Cardiac fibroblast (primary cell): ENCODE results near the gene PCA3.
A peak's percentile ranks its signal among the peaks of the same experiment; 100 is the strongest.

Experiments used
- DNase-seq, 2 donors: peaks; one replicate each; pipeline versions ENCODE4 v3.0.0 to v3.0.0-alpha.2; 2010; ENCODE audit warnings: low read depth in 2 of 2
- H3K4me3 ChIP-seq, 2 donors: replicated peaks in 1 of 2; 1 replicate in 1 of 2; 2 replicates in 1 of 2; pipeline ENCODE4 v1.5.1; 2011; ENCODE audit warnings: low read depth in 2 of 2, low read length in 2 of 2, mild to moderate bottlenecking in 2 of 2, moderate library complexity in 1 of 2
- CTCF ChIP-seq: IDR thresholded peaks from one replicate; pipeline ENCODE4 v1.5.1; 2011; ENCODE audit warnings: low read depth, mild to moderate bottlenecking, low read length, inconsistent platforms

The PCA3 gene

DNA sequence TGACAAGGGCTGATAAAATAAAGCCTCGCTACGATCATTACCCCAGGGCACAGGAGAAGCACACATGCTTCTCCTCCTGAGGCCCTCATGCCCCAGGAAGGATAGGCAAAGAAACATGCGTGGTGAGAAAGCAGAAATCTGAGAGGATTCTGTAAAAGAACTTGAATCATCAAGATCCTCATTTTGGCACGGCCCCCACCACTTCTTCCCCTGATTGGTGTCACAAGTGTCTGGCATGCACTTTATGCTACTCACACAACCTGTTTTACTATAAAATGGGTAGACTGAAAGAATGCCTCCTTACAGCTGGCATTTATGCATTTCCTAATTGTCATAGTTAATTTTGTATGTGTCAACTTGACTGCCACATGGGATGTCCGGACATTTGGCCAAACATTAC is 32.1 kb downstream of the PCA3 start:
- TF ChIP-seq CTCF, result no peak
- no peak overlapping the region for H3K4me3 ChIP-seq
- DNase-seq, result no peak

GRCh38 chr9:76798527-76798926 is 34.3 kb downstream of the PCA3 start:
- no peak for DNase-seq
- no peak overlapping the region for H3K4me3 ChIP-seq
- TF ChIP-seq CTCF, result no peak

DNA sequence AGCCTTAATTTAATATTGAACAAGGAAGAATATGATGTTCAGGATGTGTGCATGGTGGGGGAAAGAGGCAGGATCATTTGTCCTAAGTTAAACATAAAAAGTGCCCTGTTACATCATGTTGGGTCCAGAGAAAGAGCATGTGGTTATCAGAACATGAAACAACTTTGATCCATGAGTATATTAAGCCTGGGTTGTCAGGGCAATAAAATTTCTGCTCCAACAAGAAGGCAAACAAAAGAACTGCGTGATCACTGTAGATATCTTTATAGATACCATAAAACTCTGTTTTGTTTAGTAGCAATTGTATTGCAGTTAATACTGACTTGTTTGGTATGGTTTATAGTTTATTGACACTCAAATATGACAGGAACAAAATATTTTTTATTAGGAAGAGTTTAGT is 35.2 kb downstream of the PCA3 start:
- DNase-seq, result no peak
- no peak for TF ChIP-seq CTCF
- H3K4me3 ChIP-seq, result no peak overlapping the region

- no peak overlapping the region for H3K4me3 ChIP-seq
- TF ChIP-seq CTCF, result no peak
- no peak for DNase-seq
These were observed 36.7 kb downstream of the PCA3 start for GRCh38 chr9:76800901-76801300.

GRCh38 chr9:76803083-76803482 is 38.8 kb downstream of the PCA3 start:
- no peak overlapping the region for H3K4me3 ChIP-seq
- no peak for DNase-seq
- TF ChIP-seq CTCF, result no peak

DNA sequence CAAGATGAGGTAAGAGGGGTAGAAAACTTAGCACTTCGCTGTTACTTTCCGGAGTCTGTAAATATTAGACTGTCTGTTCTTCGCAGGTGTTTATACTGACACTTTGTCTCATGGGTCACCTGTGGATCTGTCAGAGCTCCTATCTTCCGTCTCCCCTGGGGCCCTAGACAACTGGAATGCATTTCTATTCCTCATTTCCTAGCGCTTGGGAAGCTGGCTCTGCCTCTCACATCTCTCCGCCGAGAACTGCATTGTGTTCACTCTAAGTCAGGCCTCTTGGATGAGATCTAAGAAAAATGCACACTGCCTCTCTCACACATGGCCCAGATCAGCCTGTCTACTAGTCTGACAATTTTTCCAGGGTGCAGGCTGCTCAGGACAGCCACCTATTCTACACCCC is 39.5 kb downstream of the PCA3 start:
- DNase-seq, result no peak
- H3K4me3 ChIP-seq, result no peak overlapping the region
- TF ChIP-seq CTCF, result no peak

DNA sequence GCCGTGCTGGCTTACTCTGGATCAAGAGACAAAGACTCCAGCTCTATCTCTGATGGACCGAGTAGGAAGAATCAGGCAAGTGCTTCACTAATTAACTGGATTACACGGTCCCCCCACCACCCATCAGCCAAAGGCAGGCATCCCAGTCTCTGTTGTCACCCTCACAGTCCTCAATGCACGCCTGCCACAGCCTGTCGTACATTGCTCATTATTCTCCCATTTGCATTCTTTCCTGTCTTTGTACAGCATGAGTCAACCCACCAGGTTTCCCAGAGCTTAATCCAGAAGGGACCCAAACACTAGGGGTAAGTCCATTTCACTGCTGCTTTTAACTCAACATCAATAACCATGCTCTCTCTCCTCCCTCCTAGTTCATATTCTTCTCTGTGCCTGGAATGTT is 44.4 kb downstream of the PCA3 start:
- peak in 1 of 2 donors; percentile 14 for DNase-seq
- H3K4me3 ChIP-seq, result no peak overlapping the region
- no peak for TF ChIP-seq CTCF
